ENCODE results near the gene CDYL2.

DNA sequence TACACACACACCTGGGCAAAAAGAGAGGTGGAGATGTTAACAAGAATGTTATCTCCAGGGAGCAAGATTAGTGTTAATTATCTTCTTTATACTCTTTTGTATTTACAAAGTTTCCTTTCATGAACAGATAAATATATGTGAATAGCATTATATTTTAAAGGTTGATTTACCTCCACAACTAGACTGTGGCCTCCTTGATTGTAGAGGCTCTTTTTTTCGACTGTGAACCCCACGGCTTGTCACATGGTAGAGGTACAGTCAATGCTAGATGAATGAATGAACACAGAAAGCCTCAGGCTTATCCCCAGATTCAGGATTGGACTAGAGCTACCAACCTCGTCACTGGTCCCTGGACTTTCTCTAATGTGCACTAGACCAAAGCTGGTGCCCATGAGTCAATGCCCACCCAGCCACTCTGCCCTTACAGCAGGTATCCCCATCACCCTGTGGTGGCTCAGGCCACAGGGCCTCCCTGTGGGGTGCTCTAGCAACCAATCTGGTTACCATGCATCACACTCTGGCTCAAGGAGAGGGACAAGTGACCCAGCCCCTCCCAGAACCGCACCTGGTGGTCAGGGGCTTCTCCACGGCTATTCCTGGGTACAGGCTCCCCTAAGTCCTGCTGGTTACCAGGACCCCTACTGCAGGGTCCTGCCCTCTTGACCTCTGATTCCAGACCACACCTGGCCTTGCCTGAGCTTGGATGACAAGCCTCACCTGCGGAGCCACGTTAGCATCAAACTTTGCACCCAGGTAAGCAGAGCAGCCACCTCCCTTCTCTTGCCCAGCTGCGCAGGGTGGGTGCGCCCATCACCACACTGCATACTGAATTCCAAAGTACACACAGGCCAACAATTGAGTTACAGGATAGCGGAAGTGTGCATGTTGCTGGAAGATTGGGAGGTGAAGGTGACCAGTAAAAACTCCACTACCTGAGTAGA is 101.0 kb downstream of the CDYL2 start:
- TF ChIP-seq, protein P1, sequence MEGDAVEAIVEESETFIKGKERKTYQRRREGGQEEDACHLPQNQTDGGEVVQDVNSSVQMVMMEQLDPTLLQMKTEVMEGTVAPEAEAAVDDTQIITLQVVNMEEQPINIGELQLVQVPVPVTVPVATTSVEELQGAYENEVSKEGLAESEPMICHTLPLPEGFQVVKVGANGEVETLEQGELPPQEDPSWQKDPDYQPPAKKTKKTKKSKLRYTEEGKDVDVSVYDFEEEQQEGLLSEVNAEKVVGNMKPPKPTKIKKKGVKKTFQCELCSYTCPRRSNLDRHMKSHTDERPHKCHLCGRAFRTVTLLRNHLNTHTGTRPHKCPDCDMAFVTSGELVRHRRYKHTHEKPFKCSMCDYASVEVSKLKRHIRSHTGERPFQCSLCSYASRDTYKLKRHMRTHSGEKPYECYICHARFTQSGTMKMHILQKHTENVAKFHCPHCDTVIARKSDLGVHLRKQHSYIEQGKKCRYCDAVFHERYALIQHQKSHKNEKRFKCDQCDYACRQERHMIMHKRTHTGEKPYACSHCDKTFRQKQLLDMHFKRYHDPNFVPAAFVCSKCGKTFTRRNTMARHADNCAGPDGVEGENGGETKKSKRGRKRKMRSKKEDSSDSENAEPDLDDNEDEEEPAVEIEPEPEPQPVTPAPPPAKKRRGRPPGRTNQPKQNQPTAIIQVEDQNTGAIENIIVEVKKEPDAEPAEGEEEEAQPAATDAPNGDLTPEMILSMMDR (conservative IDR thresholded peaks at IDR 0.05; ENCODE audit: low read depth, low read length) = no peak
- TF ChIP-seq EZH2 (IDR thresholded peaks at IDR 0.05; ENCODE audit: low read length, unreplicated experiment) = no peak
- TF ChIP-seq EZH2phosphoT487 (IDR thresholded peaks at IDR 0.05; ENCODE audit: borderline replicate concordance, low read length) = no peak
